HepG2 (cell line): Measurements from ENCODE around the gene TMEM229B. TPM values are rescaled to one million over a fixed set of nuclear protein-coding genes. Genes with fewer than 3 reads are reported as not detected.

Source experiments
- ATAC-seq: fragments of 200-7000 bp; cut with Tn5 transposase; 3 replicates; pipeline ENCODE4 v1.9.1; 2020; ENCODE audit warnings: mild to moderate bottlenecking, moderate library complexity
- BruUV-seq: library from RNA; stranded (reverse); fragments of 400-500 nt; replicated peaks from 2 replicates; lab custom pipeline; 2021; lab: Mats Ljungman, UMichigan
- CTCF ChIA-PET: fragments of 300-600 bp; formaldehyde crosslinking; extraction: SDS; loops from one replicate; lab custom pipeline; 2021; ENCODE audit warnings: low total read pairs, inconsistent platforms, low intra/inter-chr PET ratio; lab: Yijun Ruan, JAX
- POLR2A ChIA-PET: fragments of 350-600 bp; sonication (Branson Sonifier 250); formaldehyde crosslinking; loops from one replicate; lab custom pipeline; 2020; ENCODE audit warnings: antibody characterized with exemption, inconsistent platforms; lab: Yijun Ruan, JAX
- DNase-seq: peaks from one replicate; pipeline ENCODE4 v3.0.0-alpha.2; 2015; ENCODE audit warnings: low spot score
- FAIRE-seq: peaks from 3 replicates; lab custom pipeline; 2011; peaks lifted over from hg19 to GRCh38; lab: Jason Lieb, UNC
- H2AFZ ChIP-seq: one replicate; pipeline ENCODE4 v1.6.1; 2011; ENCODE audit warnings: low read length, inconsistent platforms
- H3K27ac ChIP-seq: fragments of 300-600 bp; 3 replicates; pipeline ENCODE4 v1.8.0; 2011; ENCODE audit warnings: mixed run types, mild to moderate bottlenecking, mixed read lengths, low read length, inconsistent platforms; ENCODE audit not compliant: insufficient read depth; ENCODE audit errors: extremely low read length
- H3K27me3 ChIP-seq, 2 experiments: fragments of 200-600 bp in 1 of 2; 2 replicates in 1 of 2; 3 replicates in 1 of 2; pipeline versions ENCODE4 v1.6.0 to v1.8.0; 2011; ENCODE audit warnings: low read length in 2 of 2, mild to moderate bottlenecking in 2 of 2, moderate library complexity in 2 of 2, inconsistent platforms in 1 of 2; ENCODE audit not compliant: insufficient read depth in 2 of 2, control insufficient read depth in 1 of 2
- H3K36me3 ChIP-seq, 2 experiments: fragments of 200-600 bp in 1 of 2; replicated peaks in 1 of 2; 2 replicates in 1 of 2; 3 replicates in 1 of 2; pipeline versions ENCODE4 v1.5.1 to v1.8.0; 2011; ENCODE audit warnings: low read length in 2 of 2, inconsistent platforms in 1 of 2; ENCODE audit not compliant: insufficient read depth in 2 of 2, control insufficient read depth in 1 of 2
- H3K4me1 ChIP-seq: 2 replicates; pipeline ENCODE4 v1.5.1; 2012; ENCODE audit warnings: low read length, inconsistent platforms; ENCODE audit not compliant: insufficient read depth
- H3K4me2 ChIP-seq: 2 replicates; pipeline ENCODE4 v1.6.0; 2011; ENCODE audit warnings: low read depth, low read length, inconsistent platforms
- H3K4me3 ChIP-seq, 3 experiments: fragments of 200-600 bp in 1 of 3; sonication (generic), shearing (Covaris generic) in 1 of 3; replicated peaks in 1 of 3; 2 replicates each; pipeline ENCODE4 v1.5.1; 2011 to 2016; ENCODE audit warnings: low read length in 3 of 3, inconsistent platforms in 2 of 3, low read depth in 2 of 3, mild to moderate bottlenecking in 2 of 3, control low read depth in 1 of 3, mixed read lengths in 1 of 3; ENCODE audit not compliant: insufficient read depth in 1 of 3
- H3K79me2 ChIP-seq: one replicate; pipeline ENCODE4 v1.6.1; 2011; ENCODE audit warnings: low read length, inconsistent platforms; ENCODE audit not compliant: insufficient read depth
- H3K9ac ChIP-seq: 2 replicates; pipeline ENCODE4 v1.6.0; 2011; ENCODE audit warnings: mild to moderate bottlenecking, low read depth, low read length, inconsistent platforms; ENCODE audit not compliant: insufficient read depth
- H3K9me3 ChIP-seq: 2 replicates; pipeline ENCODE4 v1.5.1; 2012; ENCODE audit warnings: mild to moderate bottlenecking, low read length
- H4K20me1 ChIP-seq: 2 replicates; pipeline ENCODE4 v1.6.0; 2011; ENCODE audit warnings: inconsistent platforms, mild to moderate bottlenecking, low read length, moderate library complexity; ENCODE audit not compliant: insufficient read depth
- CBX5 ChIP-seq: sonication (generic); formaldehyde crosslinking; IDR thresholded peaks from 2 replicates; pipeline ENCODE4 v1.4.0; 2020; ENCODE audit warnings: missing genetic modification reagents, borderline replicate concordance
- CHD4 ChIP-seq: fragments of 200-600 bp; sonication (generic); IDR thresholded peaks from 2 replicates; pipeline ENCODE4 v1.7.0; 2017; ENCODE audit warnings: mild to moderate bottlenecking, low read length, borderline replicate concordance
- PAXIP1 ChIP-seq: sonication (generic); formaldehyde crosslinking; conservative IDR thresholded peaks from 2 replicates; pipeline ENCODE4 v1.4.0; 2020; ENCODE audit warnings: mild to moderate bottlenecking, missing genetic modification reagents, moderate library complexity
- ZBTB1 ChIP-seq: sonication (generic); formaldehyde crosslinking; IDR thresholded peaks from 2 replicates; pipeline ENCODE4 v1.4.0; 2020; ENCODE audit warnings: missing genetic modification reagents, borderline replicate concordance
- ZNF672 ChIP-seq: sonication (generic); formaldehyde crosslinking; IDR thresholded peaks from 2 replicates; pipeline ENCODE4 v1.8.1; 2022; ENCODE audit warnings: missing genetic modification reagents
- WGBS: methylation state at CpG from one replicate; pipeline ENCODE4 v1.1.6; 2017; ENCODE audit warnings: low lambda C conversion rate; 5-methylcytosine and 5-hydroxymethylcytosine counted together
- in situ Hi-C: cut with HindIII; loops from 2 replicates; pipeline ENCODE4 v1.10.0; 2017; ENCODE audit warnings: low pct_unique_long_range_greater_than_20kb; ENCODE audit not compliant: extremely low pct_ligation_motif_present
- intact Hi-C: fragments of 100-400 bp; cut with micrococcal nuclease; formaldehyde crosslinking; loops from one replicate; pipeline ENCODE4 v1.10.0; 2022; ENCODE audit not compliant: unreplicated experiment
- polyA plus RNA-seq, 8 experiments: library from polyadenylated mRNA; depleted of rRNA in 3 of 8; stranded (reverse) in 7 of 8; unstranded in 1 of 8; fragments of >200 nt; fragmentation: Illumina TruSeq in 4 of 8; extraction: Trizol in 4 of 8; gene quantifications; 2 replicates each; pipeline versions ENCODE4 v1.2.1 to v1.2.3, GENCODE V29; 2011 to 2016; ENCODE audit warnings: low read depth in 4 of 8, missing spikeins in 1 of 8, mixed read lengths in 1 of 8; ENCODE audit not compliant: insufficient read depth in 1 of 8
- total RNA-seq, 5 experiments: library from RNA; depleted of rRNA; stranded (reverse); fragments of >200 nt; fragmentation: Illumina TruSeq; extraction: Trizol; gene quantifications; 2 replicates each; pipeline ENCODE4 v1.2.3, GENCODE V29; 2016; ENCODE audit warnings: low read depth in 1 of 5
- TF ChIP-seq, protein P1 (sequence below): IDR thresholded peaks from 2 replicates; pipeline ENCODE4 v1.6.1; 2016; ENCODE audit warnings: mild to moderate bottlenecking
- TF ChIP-seq, protein P2 (sequence below): sonication (generic); formaldehyde crosslinking; IDR thresholded peaks from 2 replicates; pipeline ENCODE4 v1.4.0; 2020; ENCODE audit warnings: mild to moderate bottlenecking, missing genetic modification reagents
- TF ChIP-seq, protein P3 (sequence below): sonication (generic); formaldehyde crosslinking; IDR thresholded peaks from 2 replicates; pipeline ENCODE4 v1.4.0; 2020; ENCODE audit warnings: missing genetic modification reagents, mild to moderate bottlenecking, borderline replicate concordance

Gene TMEM229B
- total and polyA plus RNA-seq, 2 of the 13 experiments (the other 11 are each of a cell fraction or from before 2014, with no cell fraction given): 0.69 to 1.1 TPM

GRCh38 chr14:67429510-67430205 is 58.9 kb downstream of the TMEM229B start:
- DNase-seq (no peak), ATAC-seq (no peak), FAIRE-seq (no peak)
- H2AFZ ChIP-seq: no peak overlapping the region
- H3K9me3 ChIP-seq: no peaks in the 10 kb centered on the region
- H3K27ac ChIP-seq: no peak overlapping the region
- POLR2A ChIA-PET: no interaction called here
- CTCF ChIA-PET: no interaction called here
- in situ Hi-C loops (no loop called here), intact Hi-C loops (loop anchor here (5.0 to 10.0 kb wide), 3 partner anchors 98 to 275 kb away; partner anchors contain the start of gene RDH12)
- BruUV-seq: no TSS peak
- H3K4me1 ChIP-seq: peaks cover 32% of the 10 kb centered on the region
- WGBS: 21% methylated on average over 6 of the region's 9 CpGs
- H4K20me1 ChIP-seq: no peaks in the 10 kb centered on the region
- H3K27me3 ChIP-seq: peaks cover 0 to 19% of the 10 kb centered on the region in 2 experiments; a peak in 3 of 5 replicates
- no peak overlapping the region for H3K4me2 ChIP-seq
- no peaks in the 10 kb centered on the region for H3K36me3 ChIP-seq
- H3K79me2 ChIP-seq: no peaks in the 10 kb centered on the region
- H3K9ac ChIP-seq: no peak overlapping the region
- H3K4me3 ChIP-seq: no peak overlapping the region
- TF ChIP-seq, protein P1, sequence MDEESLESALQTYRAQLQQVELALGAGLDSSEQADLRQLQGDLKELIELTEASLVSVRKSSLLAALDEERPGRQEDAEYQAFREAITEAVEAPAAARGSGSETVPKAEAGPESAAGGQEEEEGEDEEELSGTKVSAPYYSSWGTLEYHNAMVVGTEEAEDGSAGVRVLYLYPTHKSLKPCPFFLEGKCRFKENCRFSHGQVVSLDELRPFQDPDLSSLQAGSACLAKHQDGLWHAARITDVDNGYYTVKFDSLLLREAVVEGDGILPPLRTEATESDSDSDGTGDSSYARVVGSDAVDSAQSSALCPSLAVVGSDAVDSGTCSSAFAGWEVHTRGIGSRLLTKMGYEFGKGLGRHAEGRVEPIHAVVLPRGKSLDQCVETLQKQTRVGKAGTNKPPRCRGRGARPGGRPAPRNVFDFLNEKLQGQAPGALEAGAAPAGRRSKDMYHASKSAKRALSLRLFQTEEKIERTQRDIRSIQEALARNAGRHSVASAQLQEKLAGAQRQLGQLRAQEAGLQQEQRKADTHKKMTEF: no peak
- TF ChIP-seq, protein P2, sequence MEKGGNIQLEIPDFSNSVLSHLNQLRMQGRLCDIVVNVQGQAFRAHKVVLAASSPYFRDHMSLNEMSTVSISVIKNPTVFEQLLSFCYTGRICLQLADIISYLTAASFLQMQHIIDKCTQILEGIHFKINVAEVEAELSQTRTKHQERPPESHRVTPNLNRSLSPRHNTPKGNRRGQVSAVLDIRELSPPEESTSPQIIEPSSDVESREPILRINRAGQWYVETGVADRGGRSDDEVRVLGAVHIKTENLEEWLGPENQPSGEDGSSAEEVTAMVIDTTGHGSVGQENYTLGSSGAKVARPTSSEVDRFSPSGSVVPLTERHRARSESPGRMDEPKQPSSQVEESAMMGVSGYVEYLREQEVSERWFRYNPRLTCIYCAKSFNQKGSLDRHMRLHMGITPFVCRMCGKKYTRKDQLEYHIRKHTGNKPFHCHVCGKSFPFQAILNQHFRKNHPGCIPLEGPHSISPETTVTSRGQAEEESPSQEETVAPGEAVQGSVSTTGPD: no peak
- TF ChIP-seq PAXIP1 (CRISPR knock-in tag) (no peak), ZBTB1 (no peak), ZNF672 (no peak), CHD4 (no peak), CBX5 (CRISPR knock-in tag) (no peak)
- TF ChIP-seq, protein P3, sequence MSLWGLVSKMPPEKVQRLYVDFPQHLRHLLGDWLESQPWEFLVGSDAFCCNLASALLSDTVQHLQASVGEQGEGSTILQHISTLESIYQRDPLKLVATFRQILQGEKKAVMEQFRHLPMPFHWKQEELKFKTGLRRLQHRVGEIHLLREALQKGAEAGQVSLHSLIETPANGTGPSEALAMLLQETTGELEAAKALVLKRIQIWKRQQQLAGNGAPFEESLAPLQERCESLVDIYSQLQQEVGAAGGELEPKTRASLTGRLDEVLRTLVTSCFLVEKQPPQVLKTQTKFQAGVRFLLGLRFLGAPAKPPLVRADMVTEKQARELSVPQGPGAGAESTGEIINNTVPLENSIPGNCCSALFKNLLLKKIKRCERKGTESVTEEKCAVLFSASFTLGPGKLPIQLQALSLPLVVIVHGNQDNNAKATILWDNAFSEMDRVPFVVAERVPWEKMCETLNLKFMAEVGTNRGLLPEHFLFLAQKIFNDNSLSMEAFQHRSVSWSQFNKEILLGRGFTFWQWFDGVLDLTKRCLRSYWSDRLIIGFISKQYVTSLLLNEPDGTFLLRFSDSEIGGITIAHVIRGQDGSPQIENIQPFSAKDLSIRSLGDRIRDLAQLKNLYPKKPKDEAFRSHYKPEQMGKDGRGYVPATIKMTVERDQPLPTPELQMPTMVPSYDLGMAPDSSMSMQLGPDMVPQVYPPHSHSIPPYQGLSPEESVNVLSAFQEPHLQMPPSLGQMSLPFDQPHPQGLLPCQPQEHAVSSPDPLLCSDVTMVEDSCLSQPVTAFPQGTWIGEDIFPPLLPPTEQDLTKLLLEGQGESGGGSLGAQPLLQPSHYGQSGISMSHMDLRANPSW (CRISPR knock-in tag): no peak
